ENCODE data around the gene KIF3C.

GRCh38 chr2:25917832-25918231 lies 64.5 kb downstream of the KIF3C start:
- no peak for TF ChIP-seq ZBTB8A (tag by site-specific recombination; IDR thresholded peaks at IDR 0.05)
- no peak for TF ChIP-seq CTCF (tag by site-specific recombination; IDR thresholded peaks at IDR 0.05)
- TF ChIP-seq ZNF133 (tag by site-specific recombination; IDR thresholded peaks at IDR 0.05): no peak
- no peak for TF ChIP-seq SETDB1 (IDR thresholded peaks at IDR 0.05; ENCODE audit: insufficient read length, low read length)
- no peak for TF ChIP-seq ATF2 (tag by site-specific recombination; IDR thresholded peaks at IDR 0.05; ENCODE audit: low read depth)
- TF ChIP-seq KLF1 (tag by site-specific recombination; IDR thresholded peaks at IDR 0.05): no peak
- no peak for TF ChIP-seq MYNN (tag by site-specific recombination; IDR thresholded peaks at IDR 0.05; ENCODE audit: borderline replicate concordance)
- TF ChIP-seq ZNF121 (tag by site-specific recombination; IDR thresholded peaks at IDR 0.05): no peak
- no peak for TF ChIP-seq ZNF561 (tag by site-specific recombination; IDR thresholded peaks at IDR 0.05; ENCODE audit: borderline replicate concordance)
- TF ChIP-seq ZNF175 (tag by site-specific recombination; IDR thresholded peaks at IDR 0.05): no peak
- TF ChIP-seq ZNF211 (tag by site-specific recombination; IDR thresholded peaks at IDR 0.05; ENCODE audit: low read depth): no peak
- no peak for TF ChIP-seq ZNF24 (tag by site-specific recombination; IDR thresholded peaks at IDR 0.05)

Measured in HEK293 (cell line).